CD14-positive monocyte (primary cell): ENCODE measurements around the gene ATXN7L1. TPM values are rescaled to one million over a fixed set of nuclear protein-coding genes. Genes with fewer than 3 reads are reported as not detected.

Experiments used
- DNase-seq, 3 donors: peaks; one replicate each; pipeline ENCODE4 v3.0.0-alpha.2; 2011 to 2022
- H2AFZ ChIP-seq: 2 replicates; pipeline ENCODE4 v1.6.0; 2012; ENCODE audit warnings: mild to moderate bottlenecking, low read depth, low read length, inconsistent platforms; ENCODE audit not compliant: insufficient read depth, poor library complexity, severe bottlenecking
- H3K27ac ChIP-seq, 2 donors: 1 replicate in 1 of 2; 2 replicates in 1 of 2; pipeline ENCODE4 v1.5.1; 2012 to 2013; ENCODE audit warnings: low read length in 2 of 2, control low read depth in 1 of 2, inconsistent platforms in 1 of 2, low read depth in 1 of 2, mild to moderate bottlenecking in 1 of 2
- H3K27me3 ChIP-seq, 2 donors: one replicate each; pipeline versions ENCODE4 v1.6.0 to v1.6.1; 2011 to 2013; ENCODE audit warnings: low read length in 2 of 2; ENCODE audit not compliant: control insufficient read depth in 2 of 2, insufficient read depth in 2 of 2
- H3K36me3 ChIP-seq, 2 donors: replicated peaks in 1 of 2; 1 replicate in 1 of 2; 2 replicates in 1 of 2; pipeline versions ENCODE4 v1.5.1 to v1.6.1; 2012 to 2013; ENCODE audit warnings: low read length in 2 of 2, control low read depth in 1 of 2, inconsistent platforms in 1 of 2, mild to moderate bottlenecking in 1 of 2; ENCODE audit not compliant: insufficient read depth in 2 of 2, control insufficient read depth in 1 of 2
- H3K4me1 ChIP-seq, 2 donors: 1 replicate in 1 of 2; 2 replicates in 1 of 2; pipeline versions ENCODE4 v1.5.1 to v1.6.1; 2012 to 2013; ENCODE audit warnings: low read length in 2 of 2, control low read depth in 1 of 2, inconsistent platforms in 1 of 2, mild to moderate bottlenecking in 1 of 2, moderate library complexity in 1 of 2; ENCODE audit not compliant: insufficient read depth in 2 of 2, control insufficient read depth in 1 of 2
- H3K4me2 ChIP-seq: replicated peaks from 2 replicates; pipeline ENCODE3; 2012; ENCODE audit warnings: low read length, moderate library complexity, mild to moderate bottlenecking; ENCODE audit not compliant: poor library complexity, severe bottlenecking; ENCODE audit errors: extremely low read depth
- H3K4me3 ChIP-seq, 3 experiments: fragments of 200-600 bp in 1 of 3; sonication (generic) in 1 of 3; replicated peaks in 1 of 3; 1 replicate in 2 of 3; 2 replicates in 1 of 3; pipeline ENCODE4 v1.5.1; 2011 to 2013; ENCODE audit warnings: low read length in 3 of 3, mild to moderate bottlenecking in 3 of 3, control low read depth in 2 of 3, low read depth in 2 of 3, inconsistent platforms in 1 of 3, moderate library complexity in 1 of 3
- H3K79me2 ChIP-seq: 2 replicates; pipeline ENCODE4 v1.6.0; 2012; ENCODE audit warnings: mild to moderate bottlenecking, control low read depth, inconsistent platforms, low read length, moderate library complexity; ENCODE audit not compliant: insufficient read depth
- H3K9ac ChIP-seq: 2 replicates; pipeline ENCODE4 v1.6.0; 2017; ENCODE audit warnings: low read length, mild to moderate bottlenecking; ENCODE audit not compliant: insufficient read depth, poor library complexity, severe bottlenecking
- H3K9me3 ChIP-seq, 2 donors: replicated peaks in 1 of 2; 1 replicate in 1 of 2; 2 replicates in 1 of 2; pipeline versions ENCODE4 v1.5.1 to v1.6.1; 2012 to 2013; ENCODE audit warnings: low read length in 2 of 2, control low read depth in 1 of 2; ENCODE audit not compliant: control insufficient read depth in 1 of 2, insufficient read depth in 1 of 2
- H4K20me1 ChIP-seq: 2 replicates; pipeline ENCODE4 v1.6.0; 2012; ENCODE audit warnings: mild to moderate bottlenecking, low read length, control low read depth, moderate library complexity; ENCODE audit not compliant: insufficient read depth
- H3K27ac Mint-ChIP-seq, 7 donors: one replicate each; pipeline ENCODE4 v1.8.0; 2020; ENCODE audit warnings: mild to moderate bottlenecking in 7 of 7, mixed read lengths in 7 of 7, moderate library complexity in 6 of 7, inconsistent platforms in 2 of 7
- H3K27me3 Mint-ChIP-seq, 3 donors: one replicate each; pipeline ENCODE4 v1.8.0; 2021 to 2022; ENCODE audit warnings: low read depth in 3 of 3, mild to moderate bottlenecking in 3 of 3, mixed read lengths in 3 of 3, moderate library complexity in 3 of 3, inconsistent platforms in 1 of 3
- H3K36me3 Mint-ChIP-seq, 2 donors: one replicate each; pipeline ENCODE4 v1.8.0; 2020; ENCODE audit warnings: mixed read lengths in 2 of 2, inconsistent platforms in 1 of 2, mild to moderate bottlenecking in 1 of 2
- H3K4me1 Mint-ChIP-seq: one replicate; pipeline ENCODE4 v1.8.0; 2020; ENCODE audit warnings: mild to moderate bottlenecking, mixed read lengths
- H3K4me3 Mint-ChIP-seq, 2 donors: one replicate each; pipeline ENCODE4 v1.8.0; 2020; ENCODE audit warnings: mild to moderate bottlenecking in 2 of 2, mixed read lengths in 2 of 2, moderate library complexity in 1 of 2
- H3K9me3 Mint-ChIP-seq, 7 donors: one replicate each; pipeline ENCODE4 v1.8.0; 2020 to 2022; ENCODE audit warnings: mixed read lengths in 7 of 7, mild to moderate bottlenecking in 6 of 7, moderate library complexity in 6 of 7, inconsistent platforms in 2 of 7
- WGBS: methylation state at CpG from one replicate; pipeline ENCODE4 v1.1.5; 2013; ENCODE audit warnings: missing lambda C conversion rate; ENCODE audit not compliant: insufficient coverage; 5-methylcytosine and 5-hydroxymethylcytosine counted together
- intact Hi-C, 2 donors: fragments of 100-400 bp; cut with micrococcal nuclease; formaldehyde crosslinking; loops; one replicate each; pipeline versions ENCODE4 v1.15.0 to v1.15.1; 2023
- polyA plus RNA-seq, 3 donors: library from polyadenylated mRNA; depleted of rRNA in 1 of 3; unstranded in 2 of 3; stranded (reverse) in 1 of 3; fragments of 300-500 nt in 2 of 3; fragments of >200 nt in 1 of 3; fragmentation: Illumina TruSeq in 2 of 3; gene quantifications; 1 replicate in 2 of 3; 2 replicates in 1 of 3; pipeline ENCODE4 v1.2.3, GENCODE V29; 2012 to 2021
- TF ChIP-seq, protein P1 (sequence below): fragments of 200-600 bp; IDR thresholded peaks from one replicate; pipeline ENCODE4 v1.8.0; 2022; ENCODE audit warnings: antibody characterized with exemption, mild to moderate bottlenecking

The ATXN7L1 gene
- polyA plus RNA-seq, 3 donors, result 4.5 to 12.2 (median 11.2) TPM

DNA sequence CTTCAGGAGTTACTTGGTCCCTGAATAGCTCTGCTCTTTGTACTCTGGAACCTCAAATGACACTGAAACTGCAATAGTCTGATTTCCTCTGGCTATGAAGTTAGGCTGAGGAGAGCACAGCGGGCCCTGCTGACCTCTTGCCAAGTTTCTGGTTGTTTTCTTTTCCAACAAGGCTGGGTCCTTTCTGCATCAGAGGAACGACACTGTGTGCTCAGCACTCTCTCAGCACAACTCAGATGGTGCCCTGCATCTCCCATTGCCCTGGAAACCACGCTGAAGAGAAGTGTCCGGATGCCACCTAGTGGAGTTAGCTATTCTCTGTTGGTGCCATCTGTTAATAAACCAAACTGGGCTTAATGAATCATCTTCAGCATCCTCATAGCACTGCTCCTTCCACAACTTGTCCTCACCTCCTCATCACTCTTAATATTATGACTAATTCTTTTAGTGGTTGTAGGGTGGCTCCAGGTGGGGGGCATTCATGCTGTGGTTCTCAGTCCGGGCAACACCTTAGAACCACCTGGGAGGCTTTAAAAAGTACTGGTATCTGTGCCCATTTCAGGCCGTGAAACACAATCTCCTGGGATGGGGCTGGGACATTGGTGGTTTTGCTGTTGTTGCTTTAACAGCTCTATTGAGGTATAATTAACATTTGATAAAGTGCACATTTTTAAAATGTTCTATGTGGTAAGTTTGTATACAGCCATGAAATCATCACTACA lies 286.9 kb downstream of the ATXN7L1 start:
- Mint-ChIP-seq H3K4me3 (no peak overlapping the region), H3K9me3 (peaks cover 2 to 6% (median 4%) of the 10 kb centered on the region in 7 donors), H3K4me1 (peaks cover 6% of the 10 kb centered on the region), H3K27ac (peak overlapping the region in 1 of 7 donors; percentile 30), H3K27me3 (peaks cover 0 to 2% (median 1%) of the 10 kb centered on the region in 3 donors), H3K36me3 (peaks cover 0 to 1% of the 10 kb centered on the region in 2 donors)
- H3K79me2 ChIP-seq, result no peaks in the 10 kb centered on the region
- H3K9ac ChIP-seq, result no peak overlapping the region
- DNase-seq, result peak in 2 of 3 donors; percentile 10 to 17
- H3K4me1 ChIP-seq, result no peaks in the 10 kb centered on the region
- no peak overlapping the region for H2AFZ ChIP-seq
- intact Hi-C loops, result no loop called here
- no peaks in the 10 kb centered on the region for H4K20me1 ChIP-seq
- H3K9me3 ChIP-seq, result peaks cover 0 to 4% of the 10 kb centered on the region in 2 donors
- TF ChIP-seq, protein P1, sequence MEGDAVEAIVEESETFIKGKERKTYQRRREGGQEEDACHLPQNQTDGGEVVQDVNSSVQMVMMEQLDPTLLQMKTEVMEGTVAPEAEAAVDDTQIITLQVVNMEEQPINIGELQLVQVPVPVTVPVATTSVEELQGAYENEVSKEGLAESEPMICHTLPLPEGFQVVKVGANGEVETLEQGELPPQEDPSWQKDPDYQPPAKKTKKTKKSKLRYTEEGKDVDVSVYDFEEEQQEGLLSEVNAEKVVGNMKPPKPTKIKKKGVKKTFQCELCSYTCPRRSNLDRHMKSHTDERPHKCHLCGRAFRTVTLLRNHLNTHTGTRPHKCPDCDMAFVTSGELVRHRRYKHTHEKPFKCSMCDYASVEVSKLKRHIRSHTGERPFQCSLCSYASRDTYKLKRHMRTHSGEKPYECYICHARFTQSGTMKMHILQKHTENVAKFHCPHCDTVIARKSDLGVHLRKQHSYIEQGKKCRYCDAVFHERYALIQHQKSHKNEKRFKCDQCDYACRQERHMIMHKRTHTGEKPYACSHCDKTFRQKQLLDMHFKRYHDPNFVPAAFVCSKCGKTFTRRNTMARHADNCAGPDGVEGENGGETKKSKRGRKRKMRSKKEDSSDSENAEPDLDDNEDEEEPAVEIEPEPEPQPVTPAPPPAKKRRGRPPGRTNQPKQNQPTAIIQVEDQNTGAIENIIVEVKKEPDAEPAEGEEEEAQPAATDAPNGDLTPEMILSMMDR, result peak; percentile 46
- WGBS, result 45% methylated on average over 3 of the region's 6 CpGs
- no peak overlapping the region for H3K4me2 ChIP-seq
- H3K4me3 ChIP-seq, result no peak overlapping the region
- no peak overlapping the region for H3K27ac ChIP-seq
- H3K27me3 ChIP-seq, result no peaks in the 10 kb centered on the region
- no peaks in the 10 kb centered on the region for H3K36me3 ChIP-seq

DNA sequence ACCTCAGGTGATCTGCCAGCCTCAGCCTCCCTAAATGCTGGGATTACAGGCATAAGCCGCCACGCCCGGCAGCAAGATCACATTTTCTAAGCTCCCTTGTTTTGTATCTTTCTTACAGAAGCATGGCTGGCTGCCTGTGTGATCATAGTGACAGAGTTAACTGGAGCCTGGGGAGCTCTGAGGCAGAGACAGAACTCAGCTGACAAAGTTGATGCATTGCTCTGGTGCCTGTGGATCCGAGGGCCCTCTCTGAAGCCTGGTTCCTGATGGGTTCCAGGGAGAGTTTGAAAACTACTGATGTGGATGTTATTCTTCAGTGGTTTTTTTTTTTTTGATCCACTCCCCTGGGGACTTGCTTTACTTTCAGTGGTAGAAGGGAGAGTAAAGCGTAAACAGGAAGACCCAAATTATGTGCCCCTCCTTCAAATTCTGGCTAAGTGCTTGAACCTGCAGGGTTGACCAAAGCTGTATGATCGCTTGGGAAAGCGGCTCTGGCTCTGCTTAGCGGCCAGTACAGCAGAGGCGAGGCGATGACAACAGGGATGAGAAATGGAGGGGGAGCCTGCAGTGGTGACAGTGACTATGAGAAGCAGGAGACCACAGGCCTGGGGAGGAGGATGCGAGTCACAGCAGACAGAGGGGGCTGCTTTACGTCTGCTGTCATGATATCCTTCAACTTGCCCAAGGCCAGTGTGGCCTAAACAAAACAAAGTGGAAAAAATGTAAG lies 288.3 kb downstream of the ATXN7L1 start:
- intact Hi-C loops, result no loop called here

More for the DNA sequence above, 288.3 kb downstream of the ATXN7L1 start:
- DNase-seq, result no peak
- TF ChIP-seq, protein P1, result no peak
- Histone ChIP-seq H3K27me3 (no peaks in the 10 kb centered on the region), H3K27ac (no peak overlapping the region), H3K9me3 (peaks cover 11 to 19% of the 10 kb centered on the region in 2 donors), H2AFZ (no peak overlapping the region), H3K4me3 (no peak overlapping the region), H3K9ac (no peak overlapping the region), H3K79me2 (no peaks in the 10 kb centered on the region), H3K4me1 (no peaks in the 10 kb centered on the region), H3K36me3 (no peaks in the 10 kb centered on the region), H3K4me2 (no peak overlapping the region), H4K20me1 (no peaks in the 10 kb centered on the region)
- Mint-ChIP-seq H3K4me1 (peaks cover 4% of the 10 kb centered on the region), H3K9me3 (peaks cover 8 to 19% (median 16%) of the 10 kb centered on the region in 7 donors), H3K4me3 (no peak overlapping the region), H3K27me3 (peaks cover 0 to 2% (median 1%) of the 10 kb centered on the region in 3 donors), H3K36me3 (peaks cover 0 to 3% of the 10 kb centered on the region in 2 donors), H3K27ac (no peak overlapping the region)
- WGBS, result 96% methylated on average over 9 of the region's 12 CpGs
